HG03439 (cell line): ENCODE measurements around the gene TBX1.
"Not testable (repeated sequence)": the region's sequence is repeated elsewhere in the genome, so short reads cannot be mapped to it uniquely, and the experiment has no call there.

ENCODE experiments used
- ATAC-seq: cut with Tn5 transposase; IDR thresholded peaks from one replicate; pipeline ENCODE4 v1.9.1; 2021; ENCODE audit warnings: mild to moderate bottlenecking, moderate library complexity; ENCODE audit not compliant: unreplicated experiment

TBX1 gene

GRCh38 chr22:19779685-19780268, 19.2 kb downstream of the TBX1 start:
- ATAC-seq = no peak

- no peak for ATAC-seq
Observed at GRCh38 chr22:19782533-19782932, 22.0 kb downstream of the TBX1 start.

- no peak for ATAC-seq
Observed at GRCh38 chr22:19783586-19784383, 23.2 kb downstream of the TBX1 start.

GRCh38 chr22:19784384-19785175, 24.0 kb downstream of the TBX1 start:
- no peak for ATAC-seq

GRCh38 chr22:19785461-19786263, 25.1 kb downstream of the TBX1 start:
- ATAC-seq = no peak

GRCh38 chr22:19786264-19786585, 25.6 kb downstream of the TBX1 start:
- no peak for ATAC-seq

- no peak for ATAC-seq
Observed at GRCh38 chr22:19786959-19787848, 26.6 kb downstream of the TBX1 start.

GRCh38 chr22:19787849-19788141, 27.2 kb downstream of the TBX1 start:
- no peak for ATAC-seq

GRCh38 chr22:19788661-19789225, 28.2 kb downstream of the TBX1 start:
- ATAC-seq = no peak

- ATAC-seq = no peak
Observed at GRCh38 chr22:19789406-19789805, 28.8 kb downstream of the TBX1 start.

GRCh38 chr22:19789828-19790227, 29.2 kb downstream of the TBX1 start:
- no peak for ATAC-seq

GRCh38 chr22:19791243-19791642, 30.7 kb downstream of the TBX1 start:
- ATAC-seq = no peak

GRCh38 chr22:19791894-19792293, 31.3 kb downstream of the TBX1 start:
- no peak for ATAC-seq

GRCh38 chr22:19792383-19792896, 31.9 kb downstream of the TBX1 start:
- not testable (repeated sequence) for ATAC-seq

GRCh38 chr22:19793161-19793560, 32.6 kb downstream of the TBX1 start:
- ATAC-seq = no peak

- ATAC-seq = no peak
Observed at GRCh38 chr22:19793661-19794310, 33.2 kb downstream of the TBX1 start.

- no peak for ATAC-seq
Observed at GRCh38 chr22:19795617-19796008, 35.0 kb downstream of the TBX1 start.

- ATAC-seq = no peak
Observed at GRCh38 chr22:19796160-19796559, 35.6 kb downstream of the TBX1 start.
